ENCODE data around the gene CRADD. TPM values are rescaled to one million over a fixed set of nuclear protein-coding genes. Genes with fewer than 3 reads are reported as not detected.

The CRADD gene
- total RNA-seq, 1 donor = 12.9 TPM

DNA sequence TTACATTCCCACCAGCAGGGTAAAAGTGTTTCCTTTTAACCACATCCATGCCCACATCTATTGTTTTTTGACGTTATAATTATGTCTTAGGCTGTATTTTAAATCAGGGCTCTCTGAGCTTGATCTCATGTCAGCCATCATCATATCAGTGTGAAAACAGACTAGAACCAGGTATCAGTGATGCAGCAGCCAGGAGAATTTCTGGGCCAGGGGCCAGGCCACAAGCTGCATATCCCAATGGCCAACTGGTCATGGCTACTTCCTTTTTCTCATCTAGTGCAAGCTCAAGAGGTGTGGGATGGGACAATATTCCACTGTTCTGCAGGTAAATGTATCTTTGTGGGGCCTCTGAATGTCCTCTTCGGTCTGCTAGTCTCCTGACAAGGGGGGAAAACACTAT lies 125.1 kb downstream of the CRADD start:
- no peak for DNase-seq (ENCODE audit: low read depth)
- H3K4me3 ChIP-seq (ENCODE audit: low read depth, low read length) = no peak overlapping the region
- TF ChIP-seq, protein P1, sequence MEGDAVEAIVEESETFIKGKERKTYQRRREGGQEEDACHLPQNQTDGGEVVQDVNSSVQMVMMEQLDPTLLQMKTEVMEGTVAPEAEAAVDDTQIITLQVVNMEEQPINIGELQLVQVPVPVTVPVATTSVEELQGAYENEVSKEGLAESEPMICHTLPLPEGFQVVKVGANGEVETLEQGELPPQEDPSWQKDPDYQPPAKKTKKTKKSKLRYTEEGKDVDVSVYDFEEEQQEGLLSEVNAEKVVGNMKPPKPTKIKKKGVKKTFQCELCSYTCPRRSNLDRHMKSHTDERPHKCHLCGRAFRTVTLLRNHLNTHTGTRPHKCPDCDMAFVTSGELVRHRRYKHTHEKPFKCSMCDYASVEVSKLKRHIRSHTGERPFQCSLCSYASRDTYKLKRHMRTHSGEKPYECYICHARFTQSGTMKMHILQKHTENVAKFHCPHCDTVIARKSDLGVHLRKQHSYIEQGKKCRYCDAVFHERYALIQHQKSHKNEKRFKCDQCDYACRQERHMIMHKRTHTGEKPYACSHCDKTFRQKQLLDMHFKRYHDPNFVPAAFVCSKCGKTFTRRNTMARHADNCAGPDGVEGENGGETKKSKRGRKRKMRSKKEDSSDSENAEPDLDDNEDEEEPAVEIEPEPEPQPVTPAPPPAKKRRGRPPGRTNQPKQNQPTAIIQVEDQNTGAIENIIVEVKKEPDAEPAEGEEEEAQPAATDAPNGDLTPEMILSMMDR (IDR thresholded peaks at IDR 0.05; ENCODE audit: insufficient read depth, low read length) = no peak

GRCh38 chr12:93802698-93803423 lies 125.7 kb downstream of the CRADD start:
- peak; percentile 59 for DNase-seq (ENCODE audit: low read depth)
- TF ChIP-seq, protein P1 (IDR thresholded peaks at IDR 0.05; ENCODE audit: insufficient read depth, low read length) = peak; percentile 49
- no peak overlapping the region for H3K4me3 ChIP-seq (ENCODE audit: low read depth, low read length)

GRCh38 chr12:93803424-93803807 lies 126.2 kb downstream of the CRADD start:
- H3K4me3 ChIP-seq (ENCODE audit: low read depth, low read length) = no peak overlapping the region
- peak; percentile 90 for DNase-seq (ENCODE audit: low read depth)
- TF ChIP-seq, protein P1 (IDR thresholded peaks at IDR 0.05; ENCODE audit: insufficient read depth, low read length) = no peak

DNA sequence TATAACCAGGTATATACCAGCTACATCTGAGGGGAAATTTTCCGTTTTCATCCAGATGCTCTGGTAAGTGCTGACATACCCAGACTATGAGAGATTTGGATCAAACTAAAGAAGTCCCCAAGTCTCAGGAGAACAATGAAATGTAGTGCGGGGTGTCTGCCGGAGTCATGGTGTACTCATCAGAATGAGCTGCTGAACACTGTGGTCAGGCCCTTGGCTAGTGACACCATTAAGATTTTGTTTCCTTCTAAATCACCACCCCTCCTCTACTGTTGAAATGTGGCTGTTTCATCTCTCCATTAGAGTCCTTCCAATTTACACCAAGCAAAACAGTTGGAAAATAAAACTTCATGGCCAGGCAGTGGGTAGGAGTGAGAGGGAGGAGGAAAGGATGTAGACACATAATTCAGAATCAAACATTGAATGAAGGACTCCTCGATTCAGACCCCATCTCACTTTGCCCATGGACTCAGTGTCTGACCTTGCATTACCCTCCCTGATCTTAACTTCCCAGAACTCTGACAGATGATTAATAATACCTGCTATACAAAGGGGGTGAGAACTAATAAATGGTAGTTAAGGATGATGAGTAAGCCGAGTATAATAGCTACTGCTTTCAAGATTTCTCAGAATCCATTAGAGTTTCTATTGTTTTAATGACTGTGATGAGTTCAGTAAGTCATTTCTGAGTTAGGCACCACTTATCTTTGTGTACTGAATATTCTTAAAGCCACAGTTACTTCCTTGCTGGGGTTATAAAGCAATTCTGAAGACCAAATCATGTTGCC lies 127.4 kb downstream of the CRADD start:
- TF ChIP-seq, protein P1 (IDR thresholded peaks at IDR 0.05; ENCODE audit: insufficient read depth, low read length) = no peak
- no peak overlapping the region for H3K4me3 ChIP-seq (ENCODE audit: low read depth, low read length)
- DNase-seq (ENCODE audit: low read depth) = no peak

DNA sequence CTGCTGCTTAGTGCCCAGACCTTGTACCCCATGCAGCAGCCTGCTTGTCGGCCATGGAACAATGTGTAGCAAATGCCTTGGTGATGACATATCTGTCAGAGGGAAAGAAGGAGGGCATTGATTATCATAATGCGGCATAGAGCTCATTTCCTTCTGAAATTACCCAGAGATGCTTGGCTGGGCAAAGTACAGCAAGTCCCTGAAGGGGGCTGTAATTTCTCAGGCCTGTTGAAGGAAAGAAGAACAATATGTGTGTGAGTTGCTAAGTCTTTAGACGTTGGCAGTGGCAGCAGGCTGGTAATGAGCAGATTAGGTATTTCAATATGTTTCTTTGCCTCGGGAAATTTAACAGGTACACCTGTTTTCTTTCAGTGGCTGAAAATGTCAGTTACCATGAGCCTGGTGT lies 128.6 kb downstream of the CRADD start:
- H3K4me3 ChIP-seq (ENCODE audit: low read depth, low read length) = no peak overlapping the region
- no peak for DNase-seq (ENCODE audit: low read depth)
- TF ChIP-seq, protein P1 (IDR thresholded peaks at IDR 0.05; ENCODE audit: insufficient read depth, low read length) = no peak

DNA sequence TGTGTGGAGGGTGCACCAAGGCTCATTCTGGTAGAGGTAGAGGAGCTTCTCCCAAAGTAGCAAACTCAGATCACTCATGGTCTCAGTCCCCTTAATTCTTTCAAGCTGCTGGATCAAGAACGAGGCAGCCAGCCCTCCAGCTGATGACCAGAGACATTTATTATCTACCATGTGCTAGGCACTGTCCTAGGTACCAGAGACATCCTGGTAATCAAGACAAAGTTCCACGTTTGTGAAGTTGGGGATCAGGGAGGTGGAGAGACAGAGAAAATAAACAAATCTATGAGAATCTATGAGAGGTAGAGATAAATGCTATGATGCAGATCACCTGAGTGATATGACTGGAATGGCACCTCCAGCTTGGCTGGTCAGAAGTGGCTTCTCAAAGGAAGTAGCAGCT lies 130.2 kb downstream of the CRADD start:
- TF ChIP-seq, protein P1 (IDR thresholded peaks at IDR 0.05; ENCODE audit: insufficient read depth, low read length) = no peak
- H3K4me3 ChIP-seq (ENCODE audit: low read depth, low read length) = no peak overlapping the region
- DNase-seq (ENCODE audit: low read depth) = no peak

All from fibroblast of the aortic adventitia (primary cell).